ENCODE results near the gene SMAD2.

GRCh38 chr18:47815486-47816270 is 114.8 kb downstream of the SMAD2 start:
- TF ChIP-seq POLR2AphosphoS5 (IDR thresholded peaks at IDR 0.05; ENCODE audit: low read depth, low read length) (no peak), POLR2A (IDR thresholded peaks at IDR 0.05; ENCODE audit: low read depth, low read length) (no peak)
